Measurements from ENCODE around the gene RTCA. TPM values are rescaled to one million over a fixed set of nuclear protein-coding genes. Genes with fewer than 3 reads are reported as not detected.
"Not testable (repeated sequence)": the region's sequence is repeated elsewhere in the genome, so short reads cannot be mapped to it uniquely, and the experiment has no call there.

The RTCA gene
- total RNA-seq, 1 experiment from 2014 or later: 33.6 TPM

DNA sequence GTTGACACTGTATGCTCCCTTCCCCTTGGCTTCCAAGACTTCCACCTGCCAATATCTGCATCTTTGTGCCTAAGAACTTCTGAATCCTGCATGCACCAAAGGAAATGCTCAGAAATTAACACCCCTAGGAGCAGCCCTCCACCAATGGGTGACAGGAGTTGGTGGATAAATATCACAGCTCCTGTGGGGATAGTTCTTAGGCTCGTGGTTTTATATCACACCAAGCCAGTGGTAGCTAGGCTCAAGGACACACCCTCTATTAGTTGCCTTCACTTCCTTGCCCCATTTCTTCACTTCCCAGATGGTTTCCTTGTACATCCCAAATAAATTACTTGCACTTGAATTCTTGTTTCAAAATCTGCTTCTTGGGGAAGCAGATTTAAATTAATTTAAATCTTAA lies 69.4 kb downstream of the RTCA start:
- H3K79me2 ChIP-seq (ENCODE audit: insufficient read depth, low read length): no peaks in the 10 kb centered on the region
- Mint-ChIP-seq H3K9me3 (no peaks in the 10 kb centered on the region), H3K4me1 (peaks cover 25 to 35% of the 10 kb centered on the region in 2 experiments), H3K4me3 (no peak overlapping the region), H3K27me3 (ENCODE audit: low read depth) (no peaks in the 10 kb centered on the region), H3K36me3 (ENCODE audit: insufficient read depth in 1 of 3, low read depth in 3 of 3) (no peaks in the 10 kb centered on the region), H3K27ac (no peak overlapping the region)
- H3K4ac ChIP-seq (ENCODE audit: low read depth, low read length): no peak overlapping the region
- H3K23me2 ChIP-seq (ENCODE audit: insufficient read length, low read depth, low read length, poor library complexity, severe bottlenecking): no peaks in the 10 kb centered on the region
- no peaks in the 10 kb centered on the region for H3K27me3 ChIP-seq (ENCODE audit: insufficient read depth, low read length)
- H2BK20ac ChIP-seq (ENCODE audit: low read depth, low read length, poor library complexity, severe bottlenecking): no peak overlapping the region
- H2BK120ac ChIP-seq (ENCODE audit: low read depth, low read length, poor library complexity, severe bottlenecking): no peak overlapping the region
- H2BK15ac ChIP-seq (ENCODE audit: low read depth, low read length): no peak overlapping the region
- H4K5ac ChIP-seq (ENCODE audit: insufficient read length, low read depth, low read length): no peak overlapping the region
- H3K9me3 ChIP-seq (ENCODE audit: control insufficient read depth, low read depth, low read length): no peaks in the 10 kb centered on the region
- no peak overlapping the region for H3K4me2 ChIP-seq (ENCODE audit: insufficient read depth, insufficient read length, low read length)
- no CpG with 5 or more reads among the region's 1 CpG for WGBS (ENCODE audit: extremely low coverage, insufficient read length, low lambda C conversion rate)
- no peak overlapping the region for H4K91ac ChIP-seq (ENCODE audit: insufficient read length, low read depth, low read length)
- H2AFZ ChIP-seq (ENCODE audit: low read length): no peak overlapping the region
- H4K8ac ChIP-seq (replicated peaks; ENCODE audit: insufficient read length, low read depth, low read length): no peak overlapping the region
- no peak overlapping the region for H2BK5ac ChIP-seq (ENCODE audit: insufficient read length, low read length)
- H3K18ac ChIP-seq (ENCODE audit: insufficient read length, low read depth, low read length): no peak overlapping the region
- H3K14ac ChIP-seq (ENCODE audit: insufficient read depth, low read length): no peak overlapping the region
- peaks cover 3% of the 10 kb centered on the region; the same call in 1 of the 2 replicates for H3K4me1 ChIP-seq (ENCODE audit: insufficient read depth, low read length)
- TF ChIP-seq, protein P1, sequence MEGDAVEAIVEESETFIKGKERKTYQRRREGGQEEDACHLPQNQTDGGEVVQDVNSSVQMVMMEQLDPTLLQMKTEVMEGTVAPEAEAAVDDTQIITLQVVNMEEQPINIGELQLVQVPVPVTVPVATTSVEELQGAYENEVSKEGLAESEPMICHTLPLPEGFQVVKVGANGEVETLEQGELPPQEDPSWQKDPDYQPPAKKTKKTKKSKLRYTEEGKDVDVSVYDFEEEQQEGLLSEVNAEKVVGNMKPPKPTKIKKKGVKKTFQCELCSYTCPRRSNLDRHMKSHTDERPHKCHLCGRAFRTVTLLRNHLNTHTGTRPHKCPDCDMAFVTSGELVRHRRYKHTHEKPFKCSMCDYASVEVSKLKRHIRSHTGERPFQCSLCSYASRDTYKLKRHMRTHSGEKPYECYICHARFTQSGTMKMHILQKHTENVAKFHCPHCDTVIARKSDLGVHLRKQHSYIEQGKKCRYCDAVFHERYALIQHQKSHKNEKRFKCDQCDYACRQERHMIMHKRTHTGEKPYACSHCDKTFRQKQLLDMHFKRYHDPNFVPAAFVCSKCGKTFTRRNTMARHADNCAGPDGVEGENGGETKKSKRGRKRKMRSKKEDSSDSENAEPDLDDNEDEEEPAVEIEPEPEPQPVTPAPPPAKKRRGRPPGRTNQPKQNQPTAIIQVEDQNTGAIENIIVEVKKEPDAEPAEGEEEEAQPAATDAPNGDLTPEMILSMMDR (conservative IDR thresholded peaks at IDR 0.05): no peak
- H3K9ac ChIP-seq (ENCODE audit: extremely low read depth, insufficient read length, low read length): no peak overlapping the region
- H3K23ac ChIP-seq (ENCODE audit: insufficient read length, low read depth, low read length): no peak overlapping the region
- H2AK5ac ChIP-seq (ENCODE audit: insufficient read length, low read length): no peak overlapping the region
- H3K79me1 ChIP-seq (ENCODE audit: insufficient read depth, low read depth, low read length, poor library complexity, severe bottlenecking): no peaks in the 10 kb centered on the region
- no peaks in the 10 kb centered on the region for H4K20me1 ChIP-seq (ENCODE audit: control insufficient read depth, insufficient read depth, insufficient read length)
- H3T11ph ChIP-seq (ENCODE audit: low read length): no peak overlapping the region
- H2BK12ac ChIP-seq (ENCODE audit: insufficient read length, low read depth, low read length): no peak overlapping the region
- no peak overlapping the region for H3K56ac ChIP-seq (ENCODE audit: insufficient read length, low read depth, low read length)
- no peak overlapping the region for H3K27ac ChIP-seq (ENCODE audit: insufficient read length, low read depth, low read length)
- DNase-seq: no peak

DNA sequence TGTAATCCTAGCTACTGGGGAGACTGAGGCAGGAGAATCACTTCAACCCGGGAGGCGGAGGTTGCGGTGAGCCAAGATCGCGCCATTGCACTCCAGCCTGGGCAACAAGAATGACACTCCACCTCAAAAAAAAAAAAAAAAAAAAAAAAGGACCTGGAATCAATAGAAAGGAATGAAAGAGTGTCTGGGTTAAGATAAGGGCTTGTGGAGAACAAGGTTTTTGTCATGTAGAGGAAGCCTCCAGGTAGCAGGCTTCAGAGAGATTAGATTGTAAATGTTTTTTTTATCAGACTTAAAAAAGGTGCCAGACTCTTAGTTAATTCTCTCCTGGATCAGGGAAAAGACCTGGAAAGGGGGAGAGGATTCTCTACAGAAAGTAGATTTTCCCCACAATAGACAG lies 71.9 kb downstream of the RTCA start:
- H3K4me1 ChIP-seq (ENCODE audit: insufficient read depth, low read length); H3K27me3 ChIP-seq (ENCODE audit: insufficient read depth, low read length); H3K27me3 Mint-ChIP-seq (ENCODE audit: low read depth); H3K36me3 Mint-ChIP-seq (ENCODE audit: insufficient read depth in 1 of 3, low read depth in 3 of 3); H2AK5ac ChIP-seq (ENCODE audit: insufficient read length, low read length); H2BK20ac ChIP-seq (ENCODE audit: low read depth, low read length, poor library complexity, severe bottlenecking); H3K14ac ChIP-seq (ENCODE audit: insufficient read depth, low read length); H3K79me1 ChIP-seq (ENCODE audit: insufficient read depth, low read depth, low read length, poor library complexity, severe bottlenecking); H4K20me1 ChIP-seq (ENCODE audit: control insufficient read depth, insufficient read depth, insufficient read length); H3K79me2 ChIP-seq (ENCODE audit: insufficient read depth, low read length); H3K18ac ChIP-seq (ENCODE audit: insufficient read length, low read depth, low read length); H3K27ac ChIP-seq (ENCODE audit: insufficient read length, low read depth, low read length); H4K8ac ChIP-seq (replicated peaks; ENCODE audit: insufficient read length, low read depth, low read length); H3K23ac ChIP-seq (ENCODE audit: insufficient read length, low read depth, low read length); H2BK15ac ChIP-seq (ENCODE audit: low read depth, low read length); H3K4me3 Mint-ChIP-seq; H3K9ac ChIP-seq (ENCODE audit: extremely low read depth, insufficient read length, low read length); H2AFZ ChIP-seq (ENCODE audit: low read length); H4K91ac ChIP-seq (ENCODE audit: insufficient read length, low read depth, low read length); H3K23me2 ChIP-seq (ENCODE audit: insufficient read length, low read depth, low read length, poor library complexity, severe bottlenecking); H3K9me3 ChIP-seq (ENCODE audit: control insufficient read depth, low read depth, low read length); DNase-seq; H2BK12ac ChIP-seq (ENCODE audit: insufficient read length, low read depth, low read length); H4K5ac ChIP-seq (ENCODE audit: insufficient read length, low read depth, low read length); H2BK5ac ChIP-seq (ENCODE audit: insufficient read length, low read length); H3K9me3 Mint-ChIP-seq; H3T11ph ChIP-seq (ENCODE audit: low read length); H2BK120ac ChIP-seq (ENCODE audit: low read depth, low read length, poor library complexity, severe bottlenecking); H3K4ac ChIP-seq (ENCODE audit: low read depth, low read length); H3K56ac ChIP-seq (ENCODE audit: insufficient read length, low read depth, low read length); H3K4me2 ChIP-seq (ENCODE audit: insufficient read depth, insufficient read length, low read length): not testable (repeated sequence)
- Mint-ChIP-seq H3K4me1 (peaks cover 25 to 35% of the 10 kb centered on the region in 2 experiments), H3K27ac (peak overlapping the region in 1 of 3 experiments; percentile 53; a peak in 1 of 7 replicates)
- WGBS (ENCODE audit: extremely low coverage, insufficient read length, low lambda C conversion rate): no CpG with 5 or more reads among the region's 5 CpGs
